SK-N-SH (cell line): ENCODE results near the gene TNFRSF21. TPM values are rescaled to one million over a fixed set of nuclear protein-coding genes. Genes with fewer than 3 reads are reported as not detected.
"Not testable (repeated sequence)": the region's sequence is repeated elsewhere in the genome, so short reads cannot be mapped to it uniquely, and the experiment has no call there.

Experiments used
- CTCF ChIA-PET: fragments of 300-600, 350-600 bp; formaldehyde crosslinking; extraction: SDS; loops from one replicate; lab custom pipeline; 2021; lab: Yijun Ruan, JAX
- POLR2A ChIA-PET: fragments of 350-600 bp; sonication (Branson Sonifier 250); formaldehyde crosslinking; extraction: SDS; loops from one replicate; lab custom pipeline; 2020; ENCODE audit warnings: antibody characterized with exemption, inconsistent platforms; lab: Yijun Ruan, JAX
- DNase-seq: peaks from one replicate; pipeline ENCODE4 v3.0.0; 2012
- H2AFZ ChIP-seq: fragments of 200-600 bp; sonication (generic); 2 replicates; pipeline ENCODE4 v1.8.1; 2016; ENCODE audit warnings: antibody characterized with exemption, mild to moderate bottlenecking, low read depth
- H3F3A ChIP-seq: fragments of 200-600 bp; sonication (generic); replicated peaks from 2 replicates; pipeline ENCODE3; 2016; ENCODE audit warnings: antibody characterized with exemption, mild to moderate bottlenecking; ENCODE audit not compliant: insufficient read depth
- H3K27ac ChIP-seq, 2 experiments: fragments of 200-500 bp in 1 of 2; fragments of 200-600 bp in 1 of 2; sonication (Bioruptor generic) in 1 of 2; sonication (generic), shearing (Covaris generic) in 1 of 2; 2 replicates each; pipeline versions ENCODE4 v1.5.1 to v1.6.1; 2014 to 2016; ENCODE audit warnings: low read depth in 2 of 2, inconsistent platforms in 1 of 2, low read length in 1 of 2, mild to moderate bottlenecking in 1 of 2, mixed read lengths in 1 of 2
- H3K27me3 ChIP-seq: fragments of 200-600 bp; sonication (generic), shearing (Covaris generic); 2 replicates; pipeline ENCODE4 v1.6.1; 2016; ENCODE audit warnings: mixed run types; ENCODE audit not compliant: insufficient read depth
- H3K36me3 ChIP-seq, 2 experiments: fragments of 200-500 bp in 1 of 2; fragments of 200-600 bp in 1 of 2; sonication (Bioruptor generic) in 1 of 2; sonication (generic) in 1 of 2; replicated peaks in 1 of 2; 2 replicates each; pipeline versions ENCODE3 to v1.5.1; 2014 to 2016; ENCODE audit warnings: low read length in 1 of 2, mild to moderate bottlenecking in 1 of 2; ENCODE audit not compliant: insufficient read depth in 2 of 2, control insufficient read depth in 1 of 2
- H3K4me1 ChIP-seq, 2 experiments: fragments of 200-500 bp in 1 of 2; fragments of 200-600 bp in 1 of 2; sonication (Bioruptor generic) in 1 of 2; sonication (generic), shearing (Covaris generic) in 1 of 2; 2 replicates each; pipeline versions ENCODE4 v1.5.1 to v1.6.1; 2014 to 2016; ENCODE audit warnings: low read depth in 1 of 2, low read length in 1 of 2, mixed run types in 1 of 2; ENCODE audit not compliant: insufficient read depth in 2 of 2, control insufficient read depth in 1 of 2
- H3K4me2 ChIP-seq: fragments of 200-600 bp; sonication (generic), shearing (Covaris generic); 2 replicates; pipeline ENCODE4 v1.6.1; 2017; ENCODE audit warnings: mixed run types
- H3K4me3 ChIP-seq, 2 experiments: fragments of 200-500 bp in 1 of 2; fragments of 200-600 bp in 1 of 2; sonication (Bioruptor generic) in 1 of 2; sonication (generic), shearing (Covaris generic) in 1 of 2; 2 replicates each; pipeline versions ENCODE4 v1.5.1 to v1.8.1; 2014 to 2016; ENCODE audit warnings: low read depth in 2 of 2, inconsistent platforms in 1 of 2, low read length in 1 of 2, mild to moderate bottlenecking in 1 of 2, mixed read lengths in 1 of 2, moderate library complexity in 1 of 2
- H3K79me2 ChIP-seq: fragments of 200-600 bp; sonication (generic); 2 replicates; pipeline ENCODE4 v1.8.1; 2017; ENCODE audit warnings: mild to moderate bottlenecking; ENCODE audit not compliant: insufficient read depth
- H3K9ac ChIP-seq: fragments of 200-600 bp; sonication (generic); 2 replicates; pipeline ENCODE4 v1.6.1; 2017; ENCODE audit warnings: mixed run types
- H3K9me2 ChIP-seq: fragments of 200-600 bp; sonication (generic); 2 replicates; pipeline ENCODE4 v1.6.1; 2017; ENCODE audit warnings: mixed run types
- H3K9me3 ChIP-seq: fragments of 200-600 bp; sonication (generic); 2 replicates; pipeline ENCODE4 v1.6.1; 2017; ENCODE audit warnings: mixed run types, mild to moderate bottlenecking, moderate library complexity
- H4K20me1 ChIP-seq: fragments of 200-600 bp; sonication (generic); 2 replicates; pipeline ENCODE4 v1.6.1; 2017; ENCODE audit warnings: mild to moderate bottlenecking, mixed run types; ENCODE audit not compliant: insufficient read depth
- GABPA ChIP-seq: IDR thresholded peaks from 2 replicates; pipeline ENCODE4 v1.4.0; 2012; ENCODE audit warnings: low read depth, mild to moderate bottlenecking
- JUND ChIP-seq: IDR thresholded peaks from 2 replicates; pipeline ENCODE4 v1.4.0; 2012
- MEF2A ChIP-seq: IDR thresholded peaks from 2 replicates; pipeline ENCODE4 v1.4.0; 2012; ENCODE audit warnings: low read depth, borderline replicate concordance
- MXI1 ChIP-seq: IDR thresholded peaks from 2 replicates; pipeline ENCODE4 v1.6.1; 2012; ENCODE audit warnings: mild to moderate bottlenecking, low read depth, low read length, improper control_type of control experiment
- NFIC ChIP-seq: IDR thresholded peaks from 2 replicates; pipeline ENCODE4 v1.4.0; 2012; ENCODE audit warnings: borderline replicate concordance
- RAD21 ChIP-seq: IDR thresholded peaks from 2 replicates; pipeline ENCODE4 v1.6.1; 2012; ENCODE audit warnings: mild to moderate bottlenecking, low read length
- RCOR1 ChIP-seq: fragments of 150-350 bp; IDR thresholded peaks from 2 replicates; pipeline ENCODE4 v1.6.1; 2017; ENCODE audit warnings: antibody characterized with exemption, low read length
- RXRA ChIP-seq: IDR thresholded peaks from 2 replicates; pipeline ENCODE4 v1.4.0; 2012; ENCODE audit warnings: low read depth, mild to moderate bottlenecking, borderline replicate concordance
- SIN3A ChIP-seq: IDR thresholded peaks from 2 replicates; pipeline ENCODE4 v1.6.1; 2012; ENCODE audit warnings: low read depth, mild to moderate bottlenecking, low read length, moderate library complexity, borderline replicate concordance
- SMC3 ChIP-seq: IDR thresholded peaks from 2 replicates; pipeline ENCODE4 v1.6.1; 2012; ENCODE audit warnings: low read depth, low read length, improper control_type of control experiment
- TEAD4 ChIP-seq: IDR thresholded peaks from 2 replicates; pipeline ENCODE4 v1.4.0; 2012; ENCODE audit warnings: mild to moderate bottlenecking, borderline replicate concordance; ENCODE audit not compliant: insufficient read depth
- WGBS: methylation state at CpG from one replicate; pipeline ENCODE4 v1.1.6; 2017; ENCODE audit warnings: low lambda C conversion rate; 5-methylcytosine and 5-hydroxymethylcytosine counted together
- polyA plus RNA-seq, 3 experiments: library from polyadenylated mRNA; depleted of rRNA; stranded (reverse); fragments of >200 nt; gene quantifications; 2 replicates each; pipeline ENCODE4 v1.2.3, GENCODE V29; 2012
- TF ChIP-seq, protein P1 (sequence below): fragments of 150-350 bp; IDR thresholded peaks from 2 replicates; pipeline ENCODE4 v1.6.1; 2016; ENCODE audit warnings: mild to moderate bottlenecking, low read depth, low read length
- TF ChIP-seq, protein P2 (sequence below): IDR thresholded peaks from 2 replicates; pipeline ENCODE4 v1.6.1; 2012; ENCODE audit warnings: mild to moderate bottlenecking, low read depth, low read length, moderate library complexity
- TF ChIP-seq, protein P3 (sequence below): IDR thresholded peaks from 2 replicates; pipeline ENCODE4 v1.4.0; 2012; ENCODE audit warnings: low read depth, borderline replicate concordance

TNFRSF21 gene
- polyA plus RNA-seq, 1 of the 3 experiments (the other 2 are of a cell fraction) = 9.2 TPM

DNA sequence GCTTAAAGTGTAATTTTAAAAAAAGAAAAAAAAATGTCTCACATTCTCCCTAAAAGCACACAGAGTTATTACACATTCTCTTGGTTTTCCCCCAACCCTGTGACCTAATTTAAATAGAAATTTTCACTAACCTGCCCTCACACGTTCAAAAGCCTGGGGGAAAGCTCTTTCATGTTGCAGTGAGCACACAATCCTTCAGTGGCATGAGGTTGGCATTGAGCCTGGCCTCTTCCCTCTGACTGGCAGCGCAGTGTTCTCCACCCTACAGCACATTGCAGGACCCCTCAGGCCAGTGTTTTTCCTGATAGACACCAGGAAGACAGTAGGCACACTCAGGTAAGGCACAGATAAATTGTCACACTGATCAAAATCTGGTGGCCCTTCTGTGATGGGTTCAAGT is 34.1 kb downstream of the TNFRSF21 start:
- Histone ChIP-seq H3K27ac (no peak overlapping the region), H3K79me2 (no peaks in the 10 kb centered on the region), H3K4me3 (no peak overlapping the region), H3K9me2 (no peaks in the 10 kb centered on the region), H3K36me3 (no peaks in the 10 kb centered on the region), H3K4me1 (no peaks in the 10 kb centered on the region), H4K20me1 (no peaks in the 10 kb centered on the region), H3K4me2 (no peak overlapping the region), H2AFZ (no peak overlapping the region), H3K9ac (no peak overlapping the region), H3K27me3 (no peaks in the 10 kb centered on the region), H3K9me3 (no peaks in the 10 kb centered on the region), H3F3A (no peaks in the 10 kb centered on the region)
- ChIA-PET POLR2A (no interaction called here), CTCF (no interaction called here)
- TF ChIP-seq MEF2A (no peak), RAD21 (no peak), GABPA (no peak)
- TF ChIP-seq, protein P1, sequence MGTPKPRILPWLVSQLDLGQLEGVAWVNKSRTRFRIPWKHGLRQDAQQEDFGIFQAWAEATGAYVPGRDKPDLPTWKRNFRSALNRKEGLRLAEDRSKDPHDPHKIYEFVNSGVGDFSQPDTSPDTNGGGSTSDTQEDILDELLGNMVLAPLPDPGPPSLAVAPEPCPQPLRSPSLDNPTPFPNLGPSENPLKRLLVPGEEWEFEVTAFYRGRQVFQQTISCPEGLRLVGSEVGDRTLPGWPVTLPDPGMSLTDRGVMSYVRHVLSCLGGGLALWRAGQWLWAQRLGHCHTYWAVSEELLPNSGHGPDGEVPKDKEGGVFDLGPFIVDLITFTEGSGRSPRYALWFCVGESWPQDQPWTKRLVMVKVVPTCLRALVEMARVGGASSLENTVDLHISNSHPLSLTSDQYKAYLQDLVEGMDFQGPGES = no peak
- WGBS = 97% methylated on average over 2 of the region's 2 CpGs
- DNase-seq = no peak

DNA sequence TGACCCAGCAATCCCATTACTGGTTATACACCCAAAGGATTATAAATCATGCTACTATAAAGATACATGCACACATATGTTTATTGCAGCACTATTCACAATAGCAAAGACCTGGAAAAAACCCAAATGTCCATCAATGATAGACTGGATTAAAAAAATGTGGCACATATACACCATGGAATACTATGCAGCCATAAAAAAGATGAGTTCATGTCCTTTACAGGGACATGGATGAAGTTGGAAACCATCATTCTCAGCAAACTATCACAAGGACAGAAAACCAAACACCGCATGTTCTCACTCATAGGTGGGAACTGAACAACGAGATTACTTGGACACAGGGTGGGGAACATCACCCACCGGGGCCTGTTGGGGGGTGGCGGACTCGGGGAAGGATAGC is 34.6 kb downstream of the TNFRSF21 start:
- WGBS = 93% methylated on average over 5 of the region's 5 CpGs
- not testable (repeated sequence) for H3K4me2 ChIP-seq, H3K27me3 ChIP-seq

DNA sequence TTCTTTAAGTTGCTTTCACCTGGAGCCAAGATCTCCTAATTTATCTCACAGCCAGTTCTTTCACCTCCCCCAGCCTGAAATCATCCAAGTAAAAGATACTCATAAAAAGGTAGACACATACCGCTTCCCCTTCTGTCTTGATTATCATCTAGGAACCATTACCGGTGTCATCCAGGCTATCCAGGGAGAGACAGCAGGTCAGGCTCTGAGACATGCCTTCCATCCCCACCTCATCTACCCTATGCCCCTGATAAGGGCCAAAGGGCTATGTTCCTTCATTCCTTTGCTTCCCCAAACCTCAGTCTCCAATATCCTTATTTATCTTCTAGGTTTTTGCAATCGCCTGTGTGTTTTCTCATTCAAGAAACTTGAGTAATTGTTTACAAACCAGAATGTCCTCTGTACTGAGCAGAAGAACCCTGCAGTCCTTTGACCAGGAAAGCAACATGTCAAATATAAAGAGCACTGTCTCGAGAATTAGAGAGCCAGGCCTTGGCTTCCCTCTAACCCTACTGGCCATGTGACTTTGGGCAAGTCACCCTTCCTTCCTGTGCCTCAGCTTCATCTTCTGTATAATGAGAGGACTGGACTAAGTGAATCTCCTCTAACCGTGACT is 41.0 kb downstream of the TNFRSF21 start:
- WGBS = 82% methylated on average over 5 of the region's 5 CpGs
- TF ChIP-seq, protein P2, sequence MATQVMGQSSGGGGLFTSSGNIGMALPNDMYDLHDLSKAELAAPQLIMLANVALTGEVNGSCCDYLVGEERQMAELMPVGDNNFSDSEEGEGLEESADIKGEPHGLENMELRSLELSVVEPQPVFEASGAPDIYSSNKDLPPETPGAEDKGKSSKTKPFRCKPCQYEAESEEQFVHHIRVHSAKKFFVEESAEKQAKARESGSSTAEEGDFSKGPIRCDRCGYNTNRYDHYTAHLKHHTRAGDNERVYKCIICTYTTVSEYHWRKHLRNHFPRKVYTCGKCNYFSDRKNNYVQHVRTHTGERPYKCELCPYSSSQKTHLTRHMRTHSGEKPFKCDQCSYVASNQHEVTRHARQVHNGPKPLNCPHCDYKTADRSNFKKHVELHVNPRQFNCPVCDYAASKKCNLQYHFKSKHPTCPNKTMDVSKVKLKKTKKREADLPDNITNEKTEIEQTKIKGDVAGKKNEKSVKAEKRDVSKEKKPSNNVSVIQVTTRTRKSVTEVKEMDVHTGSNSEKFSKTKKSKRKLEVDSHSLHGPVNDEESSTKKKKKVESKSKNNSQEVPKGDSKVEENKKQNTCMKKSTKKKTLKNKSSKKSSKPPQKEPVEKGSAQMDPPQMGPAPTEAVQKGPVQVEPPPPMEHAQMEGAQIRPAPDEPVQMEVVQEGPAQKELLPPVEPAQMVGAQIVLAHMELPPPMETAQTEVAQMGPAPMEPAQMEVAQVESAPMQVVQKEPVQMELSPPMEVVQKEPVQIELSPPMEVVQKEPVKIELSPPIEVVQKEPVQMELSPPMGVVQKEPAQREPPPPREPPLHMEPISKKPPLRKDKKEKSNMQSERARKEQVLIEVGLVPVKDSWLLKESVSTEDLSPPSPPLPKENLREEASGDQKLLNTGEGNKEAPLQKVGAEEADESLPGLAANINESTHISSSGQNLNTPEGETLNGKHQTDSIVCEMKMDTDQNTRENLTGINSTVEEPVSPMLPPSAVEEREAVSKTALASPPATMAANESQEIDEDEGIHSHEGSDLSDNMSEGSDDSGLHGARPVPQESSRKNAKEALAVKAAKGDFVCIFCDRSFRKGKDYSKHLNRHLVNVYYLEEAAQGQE = no peak
- TF ChIP-seq JUND (no peak), NFIC (no peak), MXI1 (no peak), SMC3 (no peak), TEAD4 (no peak), RCOR1 (no peak), SIN3A (no peak), MEF2A (no peak), RXRA (no peak)
- TF ChIP-seq, protein P3, sequence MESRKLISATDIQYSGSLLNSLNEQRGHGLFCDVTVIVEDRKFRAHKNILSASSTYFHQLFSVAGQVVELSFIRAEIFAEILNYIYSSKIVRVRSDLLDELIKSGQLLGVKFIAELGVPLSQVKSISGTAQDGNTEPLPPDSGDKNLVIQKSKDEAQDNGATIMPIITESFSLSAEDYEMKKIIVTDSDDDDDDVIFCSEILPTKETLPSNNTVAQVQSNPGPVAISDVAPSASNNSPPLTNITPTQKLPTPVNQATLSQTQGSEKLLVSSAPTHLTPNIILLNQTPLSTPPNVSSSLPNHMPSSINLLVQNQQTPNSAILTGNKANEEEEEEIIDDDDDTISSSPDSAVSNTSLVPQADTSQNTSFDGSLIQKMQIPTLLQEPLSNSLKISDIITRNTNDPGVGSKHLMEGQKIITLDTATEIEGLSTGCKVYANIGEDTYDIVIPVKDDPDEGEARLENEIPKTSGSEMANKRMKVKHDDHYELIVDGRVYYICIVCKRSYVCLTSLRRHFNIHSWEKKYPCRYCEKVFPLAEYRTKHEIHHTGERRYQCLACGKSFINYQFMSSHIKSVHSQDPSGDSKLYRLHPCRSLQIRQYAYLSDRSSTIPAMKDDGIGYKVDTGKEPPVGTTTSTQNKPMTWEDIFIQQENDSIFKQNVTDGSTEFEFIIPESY = no peak
- Histone ChIP-seq H4K20me1 (no peaks in the 10 kb centered on the region), H3K4me3 (no peak overlapping the region), H3K9me2 (no peaks in the 10 kb centered on the region), H3K4me1 (no peaks in the 10 kb centered on the region), H3K9ac (no peak overlapping the region), H2AFZ (no peak overlapping the region), H3K27me3 (no peaks in the 10 kb centered on the region), H3K4me2 (no peak overlapping the region), H3K27ac (no peak overlapping the region), H3F3A (no peaks in the 10 kb centered on the region), H3K36me3 (no peaks in the 10 kb centered on the region), H3K79me2 (no peaks in the 10 kb centered on the region), H3K9me3 (no peaks in the 10 kb centered on the region)
- POLR2A ChIA-PET = no interaction called here
- no peak for DNase-seq
- CTCF ChIA-PET = interaction anchor here (1.0 to 1.3 kb wide), 2 partner anchors 12 to 16 kb away, joined by 3 read pairs; no protein-coding TSS in a partner anchor

More for the DNA sequence above, 34.6 kb downstream of the TNFRSF21 start:
- H3K9me2 ChIP-seq, DNase-seq, H3F3A ChIP-seq, CTCF ChIA-PET, H3K36me3 ChIP-seq, H4K20me1 ChIP-seq, H3K9me3 ChIP-seq, H3K9ac ChIP-seq, POLR2A ChIA-PET, H3K4me3 ChIP-seq, H3K4me1 ChIP-seq, H3K79me2 ChIP-seq, H3K27ac ChIP-seq, H2AFZ ChIP-seq: not testable (repeated sequence)
